Lung (tissue), 12 donors: ENCODE results near the gene SLC46A2. TPM values are rescaled to one million over a fixed set of nuclear protein-coding genes. Genes with fewer than 3 reads are reported as not detected.

Experiments used
- ATAC-seq: fragments of 200-7000 bp; cut with Tn5 transposase; one replicate; pipeline ENCODE4 v1.9.1; 2020; ENCODE audit warnings: moderate number of reproducible peaks; ENCODE audit not compliant: insufficient read depth, low FRiP score
- DNase-seq, 3 donors: peaks; one replicate each; pipeline ENCODE4 v3.0.0-alpha.2; 2013 to 2017
- H3K27ac ChIP-seq, 2 donors: one replicate each; pipeline ENCODE4 v1.5.1; 2013; ENCODE audit warnings: mild to moderate bottlenecking in 2 of 2, moderate library complexity in 2 of 2, control low read depth in 1 of 2, inconsistent platforms in 1 of 2, low read depth in 1 of 2, low read length in 1 of 2
- H3K27me3 ChIP-seq, 3 donors: one replicate each; pipeline ENCODE4 v1.5.1; 2013; ENCODE audit warnings: low read length in 2 of 3; ENCODE audit not compliant: control insufficient read depth in 3 of 3, insufficient read depth in 3 of 3
- H3K36me3 ChIP-seq, 4 donors: one replicate each; pipeline ENCODE4 v1.5.1; 2013; ENCODE audit warnings: low read length in 4 of 4, mild to moderate bottlenecking in 1 of 4, moderate library complexity in 1 of 4; ENCODE audit not compliant: control insufficient read depth in 4 of 4, insufficient read depth in 4 of 4
- H3K4me1 ChIP-seq, 5 donors: one replicate each; pipeline ENCODE4 v1.5.1; 2013; ENCODE audit warnings: low read length in 5 of 5, mild to moderate bottlenecking in 2 of 5, moderate library complexity in 1 of 5; ENCODE audit not compliant: control insufficient read depth in 5 of 5, insufficient read depth in 5 of 5
- H3K4me3 ChIP-seq: one replicate; pipeline ENCODE4 v1.5.1; 2013; ENCODE audit warnings: mild to moderate bottlenecking, control low read depth, moderate library complexity
- H3K9ac ChIP-seq, 2 donors: one replicate each; pipeline ENCODE4 v1.5.1; 2013; ENCODE audit warnings: low read length in 2 of 2, control low read depth in 1 of 2; ENCODE audit not compliant: insufficient read depth in 1 of 2
- H3K9me3 ChIP-seq, 4 donors: one replicate each; pipeline ENCODE4 v1.5.1; 2013; ENCODE audit warnings: low read length in 3 of 4, mild to moderate bottlenecking in 1 of 4, moderate library complexity in 1 of 4; ENCODE audit not compliant: control insufficient read depth in 4 of 4, insufficient read depth in 3 of 4
- WGBS, 2 donors: extraction: QIAGEN DNeasy Blood & Tissue Kit; methylation state at CpG; one replicate each; pipeline ENCODE4 v1.1.7; 2013; 5-methylcytosine and 5-hydroxymethylcytosine counted together
- polyA plus RNA-seq, 2 donors: library from polyadenylated mRNA; stranded (reverse); fragments of 200-250 nt; gene quantifications; one replicate each; pipeline ENCODE4 v1.2.1, GENCODE V29; 2013
- total RNA-seq, 2 donors: library from RNA; depleted of rRNA in 1 of 2; stranded (reverse); fragments of >200 nt in 1 of 2; gene quantifications; one replicate each; pipeline ENCODE4 v1.2.1, GENCODE V29; 2014 to 2021
- TF ChIP-seq, protein P1 (sequence below): IDR thresholded peaks from 2 replicates; pipeline ENCODE4 v1.5.1; 2012; ENCODE audit warnings: mild to moderate bottlenecking; ENCODE audit errors: control extremely low read depth, extremely low read depth
- donor health status: control.
- donor health status: control.
- donor health status: Bipolar disorder and iron deficiency.
- donor health status: healthy.
- donor health status: DM: yes; HTN: yes; CAD: no.

SLC46A2 gene
- total and polyA plus RNA-seq, 4 donors, result 0.20 to 18.5 (median 13.6) TPM

DNA sequence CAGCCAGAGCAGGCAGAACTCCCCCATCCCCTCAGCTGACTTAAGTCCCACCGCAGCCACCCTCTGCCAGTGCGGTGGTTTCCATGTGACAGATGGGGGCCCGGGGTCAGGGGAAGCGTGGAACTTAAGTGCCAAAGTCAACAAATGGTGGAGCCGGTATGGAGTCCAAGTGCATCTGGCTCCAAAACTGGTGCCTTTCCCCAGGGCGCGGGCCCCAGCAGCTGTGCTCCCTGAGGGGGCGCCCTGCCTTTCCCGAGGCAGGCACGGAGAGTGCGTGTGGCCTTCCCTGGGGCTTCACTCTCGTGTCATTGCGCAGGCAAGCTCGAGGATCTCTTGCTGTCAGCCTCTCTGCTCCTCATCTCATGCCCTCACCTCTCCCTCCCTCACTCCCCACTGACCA, 33.8 kb downstream of the SLC46A2 start:
- no peak overlapping the region for H3K9ac ChIP-seq
- H3K9me3 ChIP-seq, result no peaks in the 10 kb centered on the region
- H3K27ac ChIP-seq, result peak overlapping the region in 1 of 2 donors; percentile 6
- peaks cover 0 to 13% (median 0%) of the 10 kb centered on the region in 4 donors for H3K36me3 ChIP-seq
- WGBS, 2 donors, result 80 to 90% methylated on average over 14 of the region's 14 CpGs
- ATAC-seq (no peak), DNase-seq (no peak)
- TF ChIP-seq, protein P1, sequence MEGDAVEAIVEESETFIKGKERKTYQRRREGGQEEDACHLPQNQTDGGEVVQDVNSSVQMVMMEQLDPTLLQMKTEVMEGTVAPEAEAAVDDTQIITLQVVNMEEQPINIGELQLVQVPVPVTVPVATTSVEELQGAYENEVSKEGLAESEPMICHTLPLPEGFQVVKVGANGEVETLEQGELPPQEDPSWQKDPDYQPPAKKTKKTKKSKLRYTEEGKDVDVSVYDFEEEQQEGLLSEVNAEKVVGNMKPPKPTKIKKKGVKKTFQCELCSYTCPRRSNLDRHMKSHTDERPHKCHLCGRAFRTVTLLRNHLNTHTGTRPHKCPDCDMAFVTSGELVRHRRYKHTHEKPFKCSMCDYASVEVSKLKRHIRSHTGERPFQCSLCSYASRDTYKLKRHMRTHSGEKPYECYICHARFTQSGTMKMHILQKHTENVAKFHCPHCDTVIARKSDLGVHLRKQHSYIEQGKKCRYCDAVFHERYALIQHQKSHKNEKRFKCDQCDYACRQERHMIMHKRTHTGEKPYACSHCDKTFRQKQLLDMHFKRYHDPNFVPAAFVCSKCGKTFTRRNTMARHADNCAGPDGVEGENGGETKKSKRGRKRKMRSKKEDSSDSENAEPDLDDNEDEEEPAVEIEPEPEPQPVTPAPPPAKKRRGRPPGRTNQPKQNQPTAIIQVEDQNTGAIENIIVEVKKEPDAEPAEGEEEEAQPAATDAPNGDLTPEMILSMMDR, result no peak
- H3K4me3 ChIP-seq, result no peak overlapping the region
- H3K27me3 ChIP-seq, result no peaks in the 10 kb centered on the region
- peaks cover 0 to 15% (median 5%) of the 10 kb centered on the region in 5 donors for H3K4me1 ChIP-seq

DNA sequence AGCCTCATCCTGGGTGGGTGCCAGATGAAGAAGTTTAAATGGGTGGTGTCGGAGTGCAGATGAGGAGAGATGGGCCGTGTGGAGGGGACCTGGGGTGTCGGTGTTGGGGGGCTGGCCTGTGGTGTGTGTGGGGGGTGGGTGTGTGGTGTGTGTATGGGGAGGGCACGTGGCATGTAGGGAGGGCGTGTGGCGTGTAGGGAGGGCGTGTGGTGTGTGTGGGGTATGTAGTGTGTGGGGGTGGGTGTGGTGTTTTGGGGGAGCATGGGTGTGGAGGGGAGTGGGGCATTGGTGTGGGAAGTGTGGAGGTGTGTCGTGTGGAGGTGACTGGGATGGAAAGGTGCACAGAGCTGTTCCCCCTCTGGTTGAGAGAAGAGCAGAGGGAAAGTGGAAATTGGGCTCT, 34.5 kb downstream of the SLC46A2 start:
- Histone ChIP-seq H3K4me3 (no peak overlapping the region), H3K36me3 (peaks cover 0 to 13% (median 0%) of the 10 kb centered on the region in 4 donors), H3K27me3 (no peaks in the 10 kb centered on the region), H3K9me3 (no peaks in the 10 kb centered on the region), H3K4me1 (peaks cover 0 to 10% (median 5%) of the 10 kb centered on the region in 5 donors), H3K27ac (no peak overlapping the region), H3K9ac (no peak overlapping the region)
- 94 to 97% methylated on average over 8 of the region's 8 CpGs for WGBS, 2 donors
- no peak for DNase-seq
- ATAC-seq, result no peak
- TF ChIP-seq, protein P1, result no peak

DNA sequence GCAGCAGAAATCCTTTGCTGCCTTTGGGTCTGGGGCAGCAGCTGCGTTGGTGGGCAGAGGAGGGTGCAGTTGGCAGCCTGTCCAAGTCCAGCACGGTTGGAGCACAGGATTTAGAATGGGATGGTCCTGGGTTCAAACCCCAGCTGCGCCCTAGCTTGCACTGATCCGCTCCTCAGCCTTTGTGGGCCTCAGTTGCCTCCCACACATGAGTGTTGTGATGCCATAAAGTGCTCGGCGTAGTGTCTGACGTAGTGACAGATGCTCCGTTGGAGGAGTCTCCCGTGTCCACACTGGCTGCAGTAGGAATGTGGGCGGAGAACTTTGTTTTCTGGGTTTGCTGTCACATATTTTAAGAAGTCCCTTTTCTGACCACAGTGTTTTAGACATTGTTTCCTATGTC, 36.0 kb downstream of the SLC46A2 start:
- DNase-seq (no peak), ATAC-seq (no peak)
- H3K9ac ChIP-seq, result no peak overlapping the region
- no peaks in the 10 kb centered on the region for H3K9me3 ChIP-seq
- WGBS, 2 donors, result 94 to 95% methylated on average over 10 of the region's 10 CpGs
- peaks cover 0 to 15% (median 0%) of the 10 kb centered on the region in 4 donors for H3K36me3 ChIP-seq
- TF ChIP-seq, protein P1, result no peak
- H3K27ac ChIP-seq, result no peak overlapping the region
- H3K4me3 ChIP-seq, result no peak overlapping the region
- peaks cover 0 to 10% (median 5%) of the 10 kb centered on the region in 5 donors for H3K4me1 ChIP-seq
- H3K27me3 ChIP-seq, result no peaks in the 10 kb centered on the region

DNA sequence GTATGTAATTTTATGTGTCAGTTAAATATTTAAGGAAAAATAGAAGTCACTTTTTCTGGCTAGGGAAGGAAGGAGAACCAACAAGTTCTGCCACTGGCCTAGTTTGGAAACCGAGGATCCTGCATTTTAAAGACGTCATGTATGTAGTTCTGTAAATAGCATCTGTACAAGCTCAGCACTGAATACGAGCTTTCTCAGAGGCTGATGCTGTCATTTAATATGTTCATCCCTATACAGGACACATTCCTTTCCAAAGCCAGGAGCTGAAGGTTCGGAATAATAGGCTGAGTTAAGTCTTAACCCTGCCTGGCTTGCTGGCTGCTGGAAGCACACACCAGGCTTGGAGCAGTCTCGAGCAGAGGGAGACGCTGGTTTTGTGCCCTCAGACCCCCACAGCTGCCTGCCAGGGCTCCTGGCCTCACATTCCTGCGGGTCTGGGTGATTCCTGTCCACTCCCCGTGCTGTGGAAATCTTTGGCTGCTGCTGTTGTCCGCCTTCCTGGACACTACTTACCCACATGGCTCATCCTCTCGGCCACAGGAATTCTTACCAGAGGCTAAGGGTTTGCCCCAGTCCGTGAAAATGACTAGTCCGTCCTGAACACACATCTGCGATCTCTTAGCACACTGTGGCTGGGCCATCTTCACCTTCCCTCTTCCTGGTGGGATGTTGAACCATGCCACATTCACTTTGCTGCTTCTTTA, 36.6 kb downstream of the SLC46A2 start:
- no peaks in the 10 kb centered on the region for H3K27me3 ChIP-seq
- no peaks in the 10 kb centered on the region for H3K9me3 ChIP-seq
- 85 to 91% methylated on average over 13 of the region's 13 CpGs for WGBS, 2 donors
- H3K4me1 ChIP-seq, result peaks cover 0 to 12% (median 3%) of the 10 kb centered on the region in 5 donors
- DNase-seq, result no peak
- H3K27ac ChIP-seq, result no peak overlapping the region
- no peak overlapping the region for H3K4me3 ChIP-seq
- H3K9ac ChIP-seq, result no peak overlapping the region
- peaks cover 0 to 15% (median 0%) of the 10 kb centered on the region in 4 donors for H3K36me3 ChIP-seq
- ATAC-seq, result no peak
- TF ChIP-seq, protein P1, result no peak
